OCI-LY3 (cell line): ENCODE results near the gene GRID2.

Experiments
- EZH2phosphoT487 ChIP-seq: fragments of 200-600 bp; shearing (Covaris generic); IDR thresholded peaks from 2 replicates; pipeline ENCODE4 v1.6.1; 2018; ENCODE audit warnings: antibody characterized with exemption, mixed run types, low read depth
- TF ChIP-seq, protein P1 (sequence below): fragments of 200-600, 300-600 bp; sonication (generic); IDR thresholded peaks from 2 replicates; pipeline ENCODE4 v1.5.1; 2014; ENCODE audit warnings: antibody characterized with exemption, low read length, low read depth

DNA sequence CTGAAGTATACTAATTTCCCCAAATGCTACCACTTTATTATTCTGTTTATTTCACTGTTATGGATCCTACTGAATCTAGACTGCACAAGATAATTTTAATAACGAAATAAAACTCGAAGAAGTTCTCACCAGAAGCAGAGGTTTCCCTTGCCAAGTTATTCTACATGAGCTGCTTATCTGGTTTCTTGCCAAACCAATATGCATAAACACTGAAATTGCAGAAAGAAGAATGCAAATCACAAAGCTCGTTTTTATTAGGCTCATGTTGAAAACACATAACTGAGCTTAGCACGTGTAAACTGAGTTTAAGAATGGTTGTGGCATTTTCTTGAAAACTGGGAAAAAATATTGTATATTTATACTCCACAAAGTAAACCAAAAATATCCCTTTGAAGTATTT, 35.9 kb downstream of the GRID2 start:
- TF ChIP-seq, protein P1, sequence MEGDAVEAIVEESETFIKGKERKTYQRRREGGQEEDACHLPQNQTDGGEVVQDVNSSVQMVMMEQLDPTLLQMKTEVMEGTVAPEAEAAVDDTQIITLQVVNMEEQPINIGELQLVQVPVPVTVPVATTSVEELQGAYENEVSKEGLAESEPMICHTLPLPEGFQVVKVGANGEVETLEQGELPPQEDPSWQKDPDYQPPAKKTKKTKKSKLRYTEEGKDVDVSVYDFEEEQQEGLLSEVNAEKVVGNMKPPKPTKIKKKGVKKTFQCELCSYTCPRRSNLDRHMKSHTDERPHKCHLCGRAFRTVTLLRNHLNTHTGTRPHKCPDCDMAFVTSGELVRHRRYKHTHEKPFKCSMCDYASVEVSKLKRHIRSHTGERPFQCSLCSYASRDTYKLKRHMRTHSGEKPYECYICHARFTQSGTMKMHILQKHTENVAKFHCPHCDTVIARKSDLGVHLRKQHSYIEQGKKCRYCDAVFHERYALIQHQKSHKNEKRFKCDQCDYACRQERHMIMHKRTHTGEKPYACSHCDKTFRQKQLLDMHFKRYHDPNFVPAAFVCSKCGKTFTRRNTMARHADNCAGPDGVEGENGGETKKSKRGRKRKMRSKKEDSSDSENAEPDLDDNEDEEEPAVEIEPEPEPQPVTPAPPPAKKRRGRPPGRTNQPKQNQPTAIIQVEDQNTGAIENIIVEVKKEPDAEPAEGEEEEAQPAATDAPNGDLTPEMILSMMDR = no peak
- TF ChIP-seq EZH2phosphoT487 = no peak
